HepG2 (cell line): Measurements from ENCODE around the gene METTL26. TPM values are rescaled to one million over a fixed set of nuclear protein-coding genes. Genes with fewer than 3 reads are reported as not detected.
A peak's percentile ranks its signal among the peaks of the same experiment; 100 is the strongest.

ENCODE experiments used
- ATAC-seq: fragments of 200-7000 bp; cut with Tn5 transposase; 3 replicates; pipeline ENCODE4 v1.9.1; 2020; ENCODE audit warnings: mild to moderate bottlenecking, moderate library complexity
- BruUV-seq: library from RNA; stranded (reverse); fragments of 400-500 nt; replicated peaks from 2 replicates; lab custom pipeline; 2021; lab: Mats Ljungman, UMichigan
- CTCF ChIA-PET: fragments of 300-600 bp; formaldehyde crosslinking; extraction: SDS; loops from one replicate; lab custom pipeline; 2021; ENCODE audit warnings: low total read pairs, inconsistent platforms, low intra/inter-chr PET ratio; lab: Yijun Ruan, JAX
- POLR2A ChIA-PET: fragments of 350-600 bp; sonication (Branson Sonifier 250); formaldehyde crosslinking; loops from one replicate; lab custom pipeline; 2020; ENCODE audit warnings: antibody characterized with exemption, inconsistent platforms; lab: Yijun Ruan, JAX
- DNase-seq: peaks from one replicate; pipeline ENCODE4 v3.0.0-alpha.2; 2015; ENCODE audit warnings: low spot score
- FAIRE-seq: peaks from 3 replicates; lab custom pipeline; 2011; peaks lifted over from hg19 to GRCh38; lab: Jason Lieb, UNC
- H2AFZ ChIP-seq: one replicate; pipeline ENCODE4 v1.6.1; 2011; ENCODE audit warnings: low read length, inconsistent platforms
- H3K27ac ChIP-seq: fragments of 300-600 bp; 3 replicates; pipeline ENCODE4 v1.8.0; 2011; ENCODE audit warnings: mixed run types, mild to moderate bottlenecking, mixed read lengths, low read length, inconsistent platforms; ENCODE audit not compliant: insufficient read depth; ENCODE audit errors: extremely low read length
- H3K27me3 ChIP-seq, 2 experiments: fragments of 200-600 bp in 1 of 2; 2 replicates in 1 of 2; 3 replicates in 1 of 2; pipeline versions ENCODE4 v1.6.0 to v1.8.0; 2011; ENCODE audit warnings: low read length in 2 of 2, mild to moderate bottlenecking in 2 of 2, moderate library complexity in 2 of 2, inconsistent platforms in 1 of 2; ENCODE audit not compliant: insufficient read depth in 2 of 2, control insufficient read depth in 1 of 2
- H3K36me3 ChIP-seq, 2 experiments: fragments of 200-600 bp in 1 of 2; replicated peaks in 1 of 2; 2 replicates in 1 of 2; 3 replicates in 1 of 2; pipeline versions ENCODE4 v1.5.1 to v1.8.0; 2011; ENCODE audit warnings: low read length in 2 of 2, inconsistent platforms in 1 of 2; ENCODE audit not compliant: insufficient read depth in 2 of 2, control insufficient read depth in 1 of 2
- H3K4me1 ChIP-seq: 2 replicates; pipeline ENCODE4 v1.5.1; 2012; ENCODE audit warnings: low read length, inconsistent platforms; ENCODE audit not compliant: insufficient read depth
- H3K4me2 ChIP-seq: 2 replicates; pipeline ENCODE4 v1.6.0; 2011; ENCODE audit warnings: low read depth, low read length, inconsistent platforms
- H3K4me3 ChIP-seq, 3 experiments: fragments of 200-600 bp in 1 of 3; sonication (generic), shearing (Covaris generic) in 1 of 3; replicated peaks in 1 of 3; 2 replicates each; pipeline ENCODE4 v1.5.1; 2011 to 2016; ENCODE audit warnings: low read length in 3 of 3, inconsistent platforms in 2 of 3, low read depth in 2 of 3, mild to moderate bottlenecking in 2 of 3, control low read depth in 1 of 3, mixed read lengths in 1 of 3; ENCODE audit not compliant: insufficient read depth in 1 of 3
- H3K79me2 ChIP-seq: one replicate; pipeline ENCODE4 v1.6.1; 2011; ENCODE audit warnings: low read length, inconsistent platforms; ENCODE audit not compliant: insufficient read depth
- H3K9ac ChIP-seq: 2 replicates; pipeline ENCODE4 v1.6.0; 2011; ENCODE audit warnings: mild to moderate bottlenecking, low read depth, low read length, inconsistent platforms; ENCODE audit not compliant: insufficient read depth
- H3K9me3 ChIP-seq: 2 replicates; pipeline ENCODE4 v1.5.1; 2012; ENCODE audit warnings: mild to moderate bottlenecking, low read length
- H4K20me1 ChIP-seq: 2 replicates; pipeline ENCODE4 v1.6.0; 2011; ENCODE audit warnings: inconsistent platforms, mild to moderate bottlenecking, low read length, moderate library complexity; ENCODE audit not compliant: insufficient read depth
- PCBP1 ChIP-seq: fragments of 200-400 bp; formaldehyde crosslinking; IDR thresholded peaks from 2 replicates; pipeline ENCODE4 v1.6.1; 2017; ENCODE audit warnings: mild to moderate bottlenecking, low read depth, low read length, borderline replicate concordance
- ZBTB42 ChIP-seq: sonication (generic); formaldehyde crosslinking; IDR thresholded peaks from 2 replicates; pipeline ENCODE4 v1.5.0; 2020; ENCODE audit warnings: mild to moderate bottlenecking, missing genetic modification reagents
- ZNF225 ChIP-seq: sonication (generic); formaldehyde crosslinking; IDR thresholded peaks from 2 replicates; pipeline ENCODE4 v1.4.0; 2020; ENCODE audit warnings: mild to moderate bottlenecking, missing genetic modification reagents
- ZNF543 ChIP-seq: sonication (generic); formaldehyde crosslinking; IDR thresholded peaks from 2 replicates; pipeline ENCODE4 v1.4.0; 2020; ENCODE audit warnings: mild to moderate bottlenecking, missing genetic modification reagents
- WGBS: methylation state at CpG from one replicate; pipeline ENCODE4 v1.1.6; 2017; ENCODE audit warnings: low lambda C conversion rate; 5-methylcytosine and 5-hydroxymethylcytosine counted together
- in situ Hi-C: cut with HindIII; loops from 2 replicates; pipeline ENCODE4 v1.10.0; 2017; ENCODE audit warnings: low pct_unique_long_range_greater_than_20kb; ENCODE audit not compliant: extremely low pct_ligation_motif_present
- intact Hi-C: fragments of 100-400 bp; cut with micrococcal nuclease; formaldehyde crosslinking; loops from one replicate; pipeline ENCODE4 v1.10.0; 2022; ENCODE audit not compliant: unreplicated experiment
- polyA plus RNA-seq, 8 experiments: library from polyadenylated mRNA; depleted of rRNA in 3 of 8; stranded (reverse) in 7 of 8; unstranded in 1 of 8; fragments of >200 nt; fragmentation: Illumina TruSeq in 4 of 8; extraction: Trizol in 4 of 8; gene quantifications; 2 replicates each; pipeline versions ENCODE4 v1.2.1 to v1.2.3, GENCODE V29; 2011 to 2016; ENCODE audit warnings: low read depth in 4 of 8, missing spikeins in 1 of 8, mixed read lengths in 1 of 8; ENCODE audit not compliant: insufficient read depth in 1 of 8
- total RNA-seq, 5 experiments: library from RNA; depleted of rRNA; stranded (reverse); fragments of >200 nt; fragmentation: Illumina TruSeq; extraction: Trizol; gene quantifications; 2 replicates each; pipeline ENCODE4 v1.2.3, GENCODE V29; 2016; ENCODE audit warnings: low read depth in 1 of 5
- TF ChIP-seq, protein P1 (sequence below): IDR thresholded peaks from 2 replicates; pipeline ENCODE4 v1.6.1; 2012; ENCODE audit warnings: inconsistent platforms
- TF ChIP-seq, protein P2 (sequence below): sonication (generic); formaldehyde crosslinking; IDR thresholded peaks from 2 replicates; pipeline ENCODE4 v1.5.0; 2020; ENCODE audit warnings: missing genetic modification reagents
- TF ChIP-seq, protein P3 (sequence below): sonication (generic); formaldehyde crosslinking; IDR thresholded peaks from 2 replicates; pipeline ENCODE4 v1.4.0; 2020; ENCODE audit warnings: missing genetic modification reagents, mild to moderate bottlenecking, borderline replicate concordance
- TF ChIP-seq, protein P4 (sequence below): sonication (generic); formaldehyde crosslinking; IDR thresholded peaks from 2 replicates; pipeline ENCODE4 v1.4.0; 2020; ENCODE audit warnings: missing genetic modification reagents, mild to moderate bottlenecking, borderline replicate concordance

METTL26 gene
- total and polyA plus RNA-seq, 2 of the 13 experiments (the other 11 are each of a cell fraction or from before 2014, with no cell fraction given): 65.5 to 70.1 TPM

DNA sequence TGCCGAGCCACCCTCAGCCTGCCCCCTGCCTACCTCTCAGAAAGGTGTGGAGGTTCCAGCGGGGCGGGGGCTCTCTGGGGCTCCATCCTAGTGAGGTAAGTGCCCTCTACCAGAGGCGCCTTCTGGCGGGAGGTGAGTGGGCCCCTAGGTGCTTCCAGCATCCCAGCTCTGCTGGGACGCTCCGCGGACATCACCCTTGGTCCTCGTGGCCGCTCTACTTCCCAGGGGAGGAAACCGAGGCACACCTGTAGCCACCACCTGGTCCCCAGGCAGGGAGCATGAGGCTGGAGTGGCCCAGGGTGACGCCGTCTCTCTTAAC is 6.9 kb upstream of the METTL26 start:
- no peak for DNase-seq
- in situ Hi-C loops (no loop called here), intact Hi-C loops (loop anchor here (10.0 kb wide), 1 partner anchor 58 kb away; no protein-coding TSS in a partner anchor)
- FAIRE-seq: no peak
- H3K27me3 ChIP-seq: no peaks in the 10 kb centered on the region
- H3K9me3 ChIP-seq: no peaks in the 10 kb centered on the region
- H3K4me3 ChIP-seq: peak overlapping the region; percentile 59 to 89 (median 82)
- H4K20me1 ChIP-seq: peaks cover 4% of the 10 kb centered on the region; the same call in 1 of the 2 replicates
- no peak overlapping the region for H2AFZ ChIP-seq
- H3K27ac ChIP-seq: peak overlapping the region; percentile 94
- CTCF ChIA-PET: no interaction called here
- WGBS: 0% methylated on average over 1 of the region's 13 CpGs
- BruUV-seq: no TSS peak
- peaks cover 27% of the 10 kb centered on the region for H3K79me2 ChIP-seq
- peak overlapping the region; percentile 94 for H3K9ac ChIP-seq
- H3K4me2 ChIP-seq: peak overlapping the region; percentile 98
- ATAC-seq: no peak
- TF ChIP-seq ZNF225 (CRISPR knock-in tag): peak; percentile 50; the same call in 1 of the 2 replicates
- TF ChIP-seq, protein P1, sequence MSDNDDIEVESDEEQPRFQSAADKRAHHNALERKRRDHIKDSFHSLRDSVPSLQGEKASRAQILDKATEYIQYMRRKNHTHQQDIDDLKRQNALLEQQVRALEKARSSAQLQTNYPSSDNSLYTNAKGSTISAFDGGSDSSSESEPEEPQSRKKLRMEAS: 0 out of 2 replicates have a peak, but pooled peaks have one; percentile 19
- no peak for TF ChIP-seq ZNF543
- TF ChIP-seq, protein P2, sequence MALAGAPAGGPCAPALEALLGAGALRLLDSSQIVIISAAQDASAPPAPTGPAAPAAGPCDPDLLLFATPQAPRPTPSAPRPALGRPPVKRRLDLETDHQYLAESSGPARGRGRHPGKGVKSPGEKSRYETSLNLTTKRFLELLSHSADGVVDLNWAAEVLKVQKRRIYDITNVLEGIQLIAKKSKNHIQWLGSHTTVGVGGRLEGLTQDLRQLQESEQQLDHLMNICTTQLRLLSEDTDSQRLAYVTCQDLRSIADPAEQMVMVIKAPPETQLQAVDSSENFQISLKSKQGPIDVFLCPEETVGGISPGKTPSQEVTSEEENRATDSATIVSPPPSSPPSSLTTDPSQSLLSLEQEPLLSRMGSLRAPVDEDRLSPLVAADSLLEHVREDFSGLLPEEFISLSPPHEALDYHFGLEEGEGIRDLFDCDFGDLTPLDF (CRISPR knock-in tag): no peak
- TF ChIP-seq, protein P3, sequence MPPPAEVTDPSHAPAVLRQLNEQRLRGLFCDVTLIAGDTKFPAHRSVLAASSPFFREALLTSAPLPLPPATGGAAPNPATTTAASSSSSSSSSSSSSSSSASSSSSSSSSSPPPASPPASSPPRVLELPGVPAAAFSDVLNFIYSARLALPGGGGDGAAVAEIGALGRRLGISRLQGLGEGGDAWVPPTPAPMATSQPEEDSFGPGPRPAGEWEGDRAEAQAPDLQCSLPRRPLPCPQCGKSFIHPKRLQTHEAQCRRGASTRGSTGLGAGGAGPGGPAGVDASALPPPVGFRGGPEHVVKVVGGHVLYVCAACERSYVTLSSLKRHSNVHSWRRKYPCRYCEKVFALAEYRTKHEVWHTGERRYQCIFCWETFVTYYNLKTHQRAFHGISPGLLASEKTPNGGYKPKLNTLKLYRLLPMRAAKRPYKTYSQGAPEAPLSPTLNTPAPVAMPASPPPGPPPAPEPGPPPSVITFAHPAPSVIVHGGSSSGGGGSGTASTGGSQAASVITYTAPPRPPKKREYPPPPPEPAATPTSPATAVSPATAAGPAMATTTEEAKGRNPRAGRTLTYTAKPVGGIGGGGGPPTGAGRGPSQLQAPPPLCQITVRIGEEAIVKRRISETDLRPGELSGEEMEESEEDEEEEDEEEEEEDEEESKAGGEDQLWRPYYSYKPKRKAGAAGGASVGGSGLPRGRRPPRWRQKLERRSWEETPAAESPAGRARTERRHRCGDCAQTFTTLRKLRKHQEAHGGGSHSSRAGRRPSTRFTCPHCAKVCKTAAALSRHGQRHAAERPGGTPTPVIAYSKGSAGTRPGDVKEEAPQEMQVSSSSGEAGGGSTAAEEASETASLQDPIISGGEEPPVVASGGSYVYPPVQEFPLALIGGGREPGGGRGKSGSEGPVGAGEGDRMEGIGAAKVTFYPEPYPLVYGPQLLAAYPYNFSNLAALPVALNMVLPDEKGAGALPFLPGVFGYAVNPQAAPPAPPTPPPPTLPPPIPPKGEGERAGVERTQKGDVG (CRISPR knock-in tag): 0 out of 2 replicates have a peak, but pooled peaks have one; percentile 46
- TF ChIP-seq, protein P4, sequence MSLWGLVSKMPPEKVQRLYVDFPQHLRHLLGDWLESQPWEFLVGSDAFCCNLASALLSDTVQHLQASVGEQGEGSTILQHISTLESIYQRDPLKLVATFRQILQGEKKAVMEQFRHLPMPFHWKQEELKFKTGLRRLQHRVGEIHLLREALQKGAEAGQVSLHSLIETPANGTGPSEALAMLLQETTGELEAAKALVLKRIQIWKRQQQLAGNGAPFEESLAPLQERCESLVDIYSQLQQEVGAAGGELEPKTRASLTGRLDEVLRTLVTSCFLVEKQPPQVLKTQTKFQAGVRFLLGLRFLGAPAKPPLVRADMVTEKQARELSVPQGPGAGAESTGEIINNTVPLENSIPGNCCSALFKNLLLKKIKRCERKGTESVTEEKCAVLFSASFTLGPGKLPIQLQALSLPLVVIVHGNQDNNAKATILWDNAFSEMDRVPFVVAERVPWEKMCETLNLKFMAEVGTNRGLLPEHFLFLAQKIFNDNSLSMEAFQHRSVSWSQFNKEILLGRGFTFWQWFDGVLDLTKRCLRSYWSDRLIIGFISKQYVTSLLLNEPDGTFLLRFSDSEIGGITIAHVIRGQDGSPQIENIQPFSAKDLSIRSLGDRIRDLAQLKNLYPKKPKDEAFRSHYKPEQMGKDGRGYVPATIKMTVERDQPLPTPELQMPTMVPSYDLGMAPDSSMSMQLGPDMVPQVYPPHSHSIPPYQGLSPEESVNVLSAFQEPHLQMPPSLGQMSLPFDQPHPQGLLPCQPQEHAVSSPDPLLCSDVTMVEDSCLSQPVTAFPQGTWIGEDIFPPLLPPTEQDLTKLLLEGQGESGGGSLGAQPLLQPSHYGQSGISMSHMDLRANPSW (CRISPR knock-in tag): no peak
- TF ChIP-seq ZBTB42 (CRISPR knock-in tag): no peak
- TF ChIP-seq PCBP1: 0 out of 2 replicates have a peak, but pooled peaks have one; percentile 17
- TF ChIP-seq, all 625 proteins: peak for 4
- POLR2A ChIA-PET: interaction anchor here (1.0 to 2.0 kb wide), 6 partner anchors 9 to 64 kb away, joined by 3 to 7 read pairs (median 4); partner anchors contain the start of genes RHBDL1 and STUB1
- H3K4me1 ChIP-seq: peaks cover 69% of the 10 kb centered on the region
- no peaks in the 10 kb centered on the region for H3K36me3 ChIP-seq
